Hippocampal formation (tissue), 2 donors: Measurements from ENCODE around the gene SRGAP2.
"Not testable (repeated sequence)": the region's sequence is repeated elsewhere in the genome, so short reads cannot be mapped to it uniquely, and the experiment has no call there.

Experiments used
- DNase-seq, 2 donors: peaks; one replicate each; lab custom pipeline; 2025; lab: John Stamatoyannopoulos, UW

Gene SRGAP2

DNA sequence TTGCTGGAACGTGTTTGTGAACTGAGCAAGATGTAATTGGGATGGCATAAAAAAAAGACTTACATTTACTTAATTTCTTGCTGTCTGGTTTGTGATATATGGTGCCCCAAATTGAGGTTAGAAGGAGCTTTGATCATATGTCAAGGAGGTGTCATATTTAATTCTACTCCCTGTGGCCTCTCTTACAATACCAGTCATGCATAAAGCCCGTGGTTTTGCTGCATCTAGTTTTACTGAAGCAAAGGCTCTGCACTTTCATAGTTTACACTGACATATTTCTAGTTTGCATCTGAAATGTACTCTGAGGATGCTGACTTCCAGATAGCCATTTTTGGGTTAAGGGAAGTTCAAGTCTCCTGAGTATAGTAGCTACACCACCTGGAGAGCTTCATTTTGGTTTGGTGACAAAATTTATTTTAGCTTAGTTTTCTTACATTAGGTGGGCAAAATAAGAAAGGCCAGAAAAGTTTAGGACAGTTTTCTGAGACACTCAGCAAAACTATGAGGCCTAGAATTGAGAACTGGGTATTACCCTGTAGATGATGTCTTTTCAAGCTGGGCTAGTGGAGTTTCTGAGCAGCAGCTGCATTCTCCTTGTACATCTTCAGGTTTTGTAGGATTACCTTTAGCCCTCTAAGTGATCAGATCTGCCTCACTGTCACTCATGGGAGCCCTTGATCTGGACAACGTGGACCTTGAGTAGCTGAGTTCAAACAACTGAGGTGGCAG, 47.8 kb downstream of the SRGAP2 start:
- DNase-seq = not testable (repeated sequence)

DNA sequence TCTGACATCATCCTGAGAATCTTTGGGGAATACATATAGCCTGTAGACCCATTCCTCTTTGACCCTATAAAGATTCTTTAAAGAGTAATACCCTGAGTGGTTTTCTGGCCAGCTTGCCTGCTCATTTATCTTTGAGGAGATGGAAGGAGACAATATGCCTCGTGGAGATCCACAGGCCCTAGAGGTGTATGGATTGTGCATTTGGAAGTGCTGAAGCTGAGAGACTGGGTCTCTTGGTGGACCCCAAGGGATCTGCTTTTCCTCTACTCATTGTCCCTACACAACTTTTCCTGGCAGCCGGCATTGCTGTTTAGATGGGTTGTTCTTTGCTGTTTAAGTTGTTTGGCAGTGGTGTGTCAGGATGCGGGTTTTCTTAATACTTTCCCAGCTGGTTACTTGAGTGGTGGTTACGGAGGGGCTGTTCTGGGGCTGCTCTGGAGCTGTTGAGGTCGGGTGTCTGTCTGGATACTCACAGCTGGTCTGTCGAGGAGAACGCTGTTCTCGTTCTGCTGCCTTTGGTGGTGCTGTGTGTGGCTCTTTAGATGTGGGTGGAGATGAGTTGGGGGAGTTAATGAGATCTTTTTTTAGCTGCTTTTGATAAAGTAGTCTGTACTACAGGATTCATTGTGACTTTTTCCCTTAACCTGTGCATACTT, 49.5 kb downstream of the SRGAP2 start:
- DNase-seq = not testable (repeated sequence)
